Right lobe of liver (tissue), 4 donors: Measurements from ENCODE around the gene TRPV2.
"Not testable (repeated sequence)": the region's sequence is repeated elsewhere in the genome, so short reads cannot be mapped to it uniquely, and the experiment has no call there.

ENCODE experiments used
- POLR2A ChIP-seq: fragments of 450-650 bp; IDR thresholded peaks from one replicate; pipeline ENCODE4 v1.6.1; 2017; ENCODE audit warnings: antibody characterized with exemption, mild to moderate bottlenecking
- TF ChIP-seq, protein P1 (sequence below), 4 donors: fragments of 200-600 bp in 3 of 4; fragments of 450-650 bp in 1 of 4; IDR thresholded peaks; one replicate each; pipeline versions ENCODE4 v1.5.1 to v1.8.0; 2016 to 2022; ENCODE audit warnings: antibody characterized with exemption in 4 of 4, mild to moderate bottlenecking in 2 of 4
- donor health status: DM: no; HTN: no; CAD: no.
- donor health status: DM: no; HTN: no; CAD: no.
- donor health status: DM: no; HTN: yes; CAD: no.

DNA sequence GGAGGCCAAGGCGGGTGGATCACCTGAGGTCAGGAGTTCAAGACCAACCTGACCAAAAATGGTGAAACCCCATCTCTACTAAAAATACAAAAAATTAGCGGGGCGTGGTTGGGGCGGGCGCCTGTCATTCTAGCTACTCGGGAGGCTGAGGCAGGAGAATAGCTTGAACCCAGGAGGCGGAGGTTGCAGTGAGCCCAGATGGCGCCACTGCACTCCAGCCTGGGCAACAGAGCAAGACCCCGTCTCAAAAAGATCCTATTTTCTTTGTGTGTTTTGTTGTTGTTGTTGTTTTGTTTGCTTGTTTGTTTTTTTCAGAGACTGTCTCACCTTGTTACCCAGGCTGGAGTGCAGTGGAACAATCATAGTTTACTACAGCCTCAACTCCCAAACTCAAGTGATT, 11.5 kb upstream of the TRPV2 start:
- TF ChIP-seq, protein P1, sequence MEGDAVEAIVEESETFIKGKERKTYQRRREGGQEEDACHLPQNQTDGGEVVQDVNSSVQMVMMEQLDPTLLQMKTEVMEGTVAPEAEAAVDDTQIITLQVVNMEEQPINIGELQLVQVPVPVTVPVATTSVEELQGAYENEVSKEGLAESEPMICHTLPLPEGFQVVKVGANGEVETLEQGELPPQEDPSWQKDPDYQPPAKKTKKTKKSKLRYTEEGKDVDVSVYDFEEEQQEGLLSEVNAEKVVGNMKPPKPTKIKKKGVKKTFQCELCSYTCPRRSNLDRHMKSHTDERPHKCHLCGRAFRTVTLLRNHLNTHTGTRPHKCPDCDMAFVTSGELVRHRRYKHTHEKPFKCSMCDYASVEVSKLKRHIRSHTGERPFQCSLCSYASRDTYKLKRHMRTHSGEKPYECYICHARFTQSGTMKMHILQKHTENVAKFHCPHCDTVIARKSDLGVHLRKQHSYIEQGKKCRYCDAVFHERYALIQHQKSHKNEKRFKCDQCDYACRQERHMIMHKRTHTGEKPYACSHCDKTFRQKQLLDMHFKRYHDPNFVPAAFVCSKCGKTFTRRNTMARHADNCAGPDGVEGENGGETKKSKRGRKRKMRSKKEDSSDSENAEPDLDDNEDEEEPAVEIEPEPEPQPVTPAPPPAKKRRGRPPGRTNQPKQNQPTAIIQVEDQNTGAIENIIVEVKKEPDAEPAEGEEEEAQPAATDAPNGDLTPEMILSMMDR (IDR thresholded peaks at IDR 0.05) = not testable (repeated sequence)
- TF ChIP-seq POLR2A = not testable (repeated sequence)
